Measurements from ENCODE around the gene DIABLO. TPM values are rescaled to one million over a fixed set of nuclear protein-coding genes. Genes with fewer than 3 reads are reported as not detected.
"Not testable (repeated sequence)": the region's sequence is repeated elsewhere in the genome, so short reads cannot be mapped to it uniquely, and the experiment has no call there.

DIABLO gene
- total RNA-seq, 1 donor from 2014 or later = 56.6 TPM

GRCh38 chr12:122208073-122208820 is 17.6 kb downstream of the DIABLO start:
- DNase-seq (ENCODE audit: low read depth, low spot score) = no peak

- no peak for DNase-seq (ENCODE audit: low read depth, low spot score)
Measured at GRCh38 chr12:122207391-122207790, 18.5 kb downstream of the DIABLO start.

DNA sequence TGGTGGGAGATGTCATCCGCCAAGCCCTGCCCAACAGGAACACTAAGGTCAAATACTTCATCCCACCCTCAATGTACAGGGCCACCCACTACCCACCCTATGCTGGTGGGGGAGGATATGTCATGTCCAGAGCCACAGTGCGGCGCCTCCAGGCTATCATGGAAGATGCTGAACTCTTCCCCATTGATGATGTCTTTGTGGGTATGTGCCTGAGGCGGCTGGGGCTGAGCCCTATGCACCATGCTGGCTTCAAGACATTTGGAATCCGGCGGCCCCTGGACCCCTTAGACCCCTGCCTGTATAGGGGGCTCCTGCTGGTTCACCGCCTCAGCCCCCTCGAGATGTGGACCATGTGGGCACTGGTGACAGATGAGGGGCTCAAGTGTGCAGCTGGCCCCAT is 18.9 kb downstream of the DIABLO start:
- DNase-seq (ENCODE audit: low read depth, low spot score) = no peak

GRCh38 chr12:122206111-122206881 is 19.6 kb downstream of the DIABLO start:
- no peak for DNase-seq (ENCODE audit: low read depth, low spot score)

DNA sequence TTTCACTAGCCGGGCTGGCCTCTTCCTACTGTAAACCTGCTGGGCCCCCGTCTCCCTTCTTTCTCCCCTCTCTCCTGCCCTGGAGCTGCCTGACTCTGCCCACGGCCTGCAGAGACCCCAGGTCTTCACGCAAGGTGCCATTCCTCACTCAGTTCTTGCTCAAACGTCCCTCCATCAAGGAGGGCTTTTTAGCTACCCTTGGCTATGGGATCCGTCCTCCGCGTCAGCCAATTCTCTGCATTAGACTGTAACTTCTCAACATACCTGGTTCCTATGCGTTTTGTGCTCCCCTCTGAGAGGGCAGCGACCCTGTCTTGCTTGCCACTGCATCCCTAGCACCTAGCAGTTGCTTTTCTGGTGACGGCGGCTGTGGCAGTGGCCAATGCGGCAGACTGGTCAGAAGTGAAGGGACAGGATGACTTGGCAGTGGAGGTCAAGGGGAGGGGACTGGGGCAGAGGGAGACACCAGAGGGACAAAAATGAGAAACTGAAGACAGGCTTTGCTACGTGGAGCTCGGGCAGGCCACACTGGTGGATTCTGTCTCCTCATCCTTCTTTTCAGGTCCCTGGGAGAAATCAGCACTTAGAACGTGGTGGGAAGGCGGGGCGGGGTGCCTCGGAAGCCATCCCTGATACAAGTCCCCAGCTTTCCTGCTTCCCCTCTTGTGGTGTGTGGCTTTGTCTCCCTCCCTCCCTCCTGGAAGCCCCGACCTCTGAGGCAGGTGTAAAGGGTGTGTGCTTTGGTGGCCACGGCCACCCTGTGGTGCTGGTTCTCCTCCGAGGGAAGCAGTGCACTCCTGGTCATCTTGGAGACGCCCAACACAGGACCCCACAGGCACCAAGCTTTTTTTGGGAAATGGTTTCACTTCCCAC is 20.6 kb downstream of the DIABLO start:
- DNase-seq (ENCODE audit: low read depth, low spot score) = no peak

DNA sequence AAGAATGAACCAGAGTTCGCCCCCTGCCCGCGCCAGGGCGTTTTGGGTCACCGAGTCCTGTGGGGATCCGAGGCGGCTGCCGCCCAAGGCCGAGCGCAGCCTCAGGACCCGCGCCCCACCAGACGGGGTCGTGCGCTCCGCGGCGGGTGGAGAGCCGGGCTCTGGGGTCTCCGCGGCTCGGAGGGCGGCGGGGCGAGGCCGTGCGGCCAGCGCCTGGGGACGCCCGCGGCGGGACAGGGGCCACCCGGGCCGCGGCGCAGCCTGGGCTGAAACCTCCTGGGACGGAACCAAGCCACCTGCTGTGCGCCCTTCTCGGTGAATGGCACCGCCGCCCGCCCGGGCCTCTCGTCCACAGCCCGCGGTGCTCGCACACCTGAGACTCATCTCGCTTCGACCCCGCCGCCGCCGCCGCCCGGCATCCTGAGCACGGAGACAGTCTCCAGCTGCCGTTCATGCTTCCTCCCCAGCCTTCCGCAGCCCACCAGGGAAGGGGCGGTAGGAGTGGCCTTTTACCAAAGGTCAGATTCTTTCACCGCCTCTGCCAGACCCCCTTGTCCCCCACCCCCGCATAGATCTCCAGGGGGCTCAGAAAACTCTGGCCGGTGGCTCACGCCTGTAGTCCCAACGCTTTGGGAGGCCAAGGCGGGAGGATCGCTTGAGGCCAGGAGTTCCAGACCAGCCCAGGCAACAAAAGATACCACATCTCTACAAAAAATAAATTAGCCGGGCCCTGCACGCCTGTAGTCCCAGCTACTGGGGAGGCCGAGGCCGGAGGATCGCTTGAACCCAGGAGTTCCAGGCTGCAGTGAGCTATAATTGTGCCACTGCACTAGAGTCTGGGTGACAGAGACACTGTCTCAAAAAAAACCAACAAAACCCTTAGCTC is 21.4 kb downstream of the DIABLO start:
- no peak for DNase-seq (ENCODE audit: low read depth, low spot score)

GRCh38 chr12:122203301-122204166 is 22.3 kb downstream of the DIABLO start, which contains the start of gene B3GNT4:
Gene B3GNT4, plus strand, starts transcription at chr12:122203709. Its CDS starts 910 bp downstream, at chr12:122204619.
- no peak for DNase-seq (ENCODE audit: low read depth, low spot score)

DNA sequence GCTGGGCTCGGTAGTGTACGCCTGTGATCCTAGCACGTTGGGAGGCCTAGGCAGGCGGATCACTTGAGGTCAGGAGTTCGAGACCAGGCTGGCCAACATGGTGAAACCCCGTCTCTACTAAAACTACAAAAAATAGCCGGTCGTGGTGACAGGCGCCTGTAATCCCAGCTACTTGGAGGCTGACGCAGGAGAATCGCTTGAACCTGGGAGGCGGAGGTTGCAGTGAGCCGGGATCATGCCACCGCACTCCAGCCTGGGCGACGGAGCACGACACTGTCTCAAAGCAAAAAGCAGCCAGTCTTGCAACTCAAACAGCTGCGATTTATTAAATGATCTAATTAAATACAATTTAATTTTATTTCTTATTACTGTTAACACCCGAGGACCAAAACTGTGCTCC is 23.0 kb downstream of the DIABLO start:
- not testable (repeated sequence) for DNase-seq (ENCODE audit: low read depth, low spot score)

DNA sequence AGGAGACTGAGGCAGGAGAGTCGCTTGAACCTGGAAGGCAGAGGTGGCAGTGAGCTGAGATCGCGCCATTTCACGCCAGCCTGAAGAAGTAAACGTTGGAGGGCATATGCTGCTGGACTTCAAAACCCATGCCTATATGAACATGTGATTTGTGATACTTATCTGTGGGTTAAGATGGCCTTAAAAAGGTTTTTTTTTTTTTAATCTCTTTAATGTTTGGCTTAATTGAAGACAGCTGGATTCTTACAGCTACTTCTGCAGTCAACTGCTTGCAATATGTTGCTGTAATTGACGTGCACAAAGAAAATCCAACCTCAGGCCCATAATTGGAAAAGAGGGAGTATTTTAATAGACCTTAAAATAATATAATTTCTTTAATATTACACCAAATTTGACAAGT is 23.8 kb downstream of the DIABLO start:
- DNase-seq (ENCODE audit: low read depth, low spot score) = no peak

DNA sequence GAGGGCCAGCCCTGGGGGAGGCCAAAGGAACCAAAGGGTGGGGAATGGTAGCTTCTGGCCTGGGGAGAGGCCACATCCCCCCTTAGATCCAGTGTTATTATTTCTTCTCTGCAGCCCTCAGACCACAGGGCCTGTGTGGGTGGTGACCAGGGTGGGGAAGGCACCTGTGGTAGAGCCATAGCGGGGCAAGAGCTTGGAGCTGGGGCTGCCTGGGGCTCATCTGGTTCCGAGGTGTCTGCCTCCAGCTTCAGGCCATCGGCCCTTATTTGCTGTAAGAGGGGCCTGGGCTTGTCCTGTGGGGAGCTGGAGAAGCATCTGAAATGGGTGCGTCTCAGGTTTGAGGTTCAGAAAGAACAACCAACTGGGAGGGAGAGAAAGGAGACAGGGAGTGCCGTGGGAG is 24.5 kb downstream of the DIABLO start:
- no peak for DNase-seq (ENCODE audit: low read depth, low spot score)

GRCh38 chr12:122200541-122201175 is 25.2 kb downstream of the DIABLO start:
- no peak for DNase-seq (ENCODE audit: low read depth, low spot score)

GRCh38 chr12:122199484-122200355 is 26.1 kb downstream of the DIABLO start:
- DNase-seq (ENCODE audit: low read depth, low spot score) = no peak

DNA sequence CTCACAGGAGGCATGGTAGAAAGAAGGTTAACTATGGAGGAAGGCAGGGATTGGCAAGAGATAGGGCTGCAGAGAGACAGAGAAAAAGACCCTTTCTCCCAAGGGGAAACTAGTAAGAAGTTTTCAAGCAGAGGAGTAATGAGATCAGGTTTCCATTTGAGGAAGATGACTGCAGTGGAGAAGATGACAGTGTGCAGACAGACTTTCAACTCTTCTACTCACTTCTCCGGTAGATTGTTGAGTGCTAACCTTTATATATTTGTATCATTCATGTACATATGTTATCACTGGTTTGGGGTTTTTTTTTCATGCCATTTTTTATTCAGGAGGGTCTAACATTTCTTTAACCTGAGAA is 28.3 kb downstream of the DIABLO start:
- DNase-seq (ENCODE audit: low read depth, low spot score) = no peak

DNA sequence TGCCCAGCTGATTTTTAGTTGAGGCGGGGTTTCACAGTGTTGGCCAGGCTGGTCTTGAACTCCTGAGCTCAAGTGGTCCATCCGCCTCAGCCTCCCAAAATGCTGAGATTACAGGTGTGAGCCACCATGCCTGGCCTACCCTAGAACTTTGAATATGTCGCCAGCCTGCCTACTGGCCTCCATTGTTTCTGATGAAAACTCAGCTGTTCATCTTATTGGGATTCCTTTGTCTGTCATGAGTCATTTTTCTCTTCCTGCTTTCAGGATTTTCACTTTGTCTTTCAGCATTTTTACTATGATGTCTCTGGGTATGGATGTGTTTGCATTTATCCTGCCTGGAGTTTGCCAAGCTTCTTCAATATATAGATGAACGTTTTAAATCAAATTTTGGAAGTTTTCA is 30.4 kb downstream of the DIABLO start:
- DNase-seq (ENCODE audit: low read depth, low spot score) = no peak

GRCh38 chr12:122194804-122195203 is 31.0 kb downstream of the DIABLO start:
- DNase-seq (ENCODE audit: low read depth, low spot score) = no peak

DNA sequence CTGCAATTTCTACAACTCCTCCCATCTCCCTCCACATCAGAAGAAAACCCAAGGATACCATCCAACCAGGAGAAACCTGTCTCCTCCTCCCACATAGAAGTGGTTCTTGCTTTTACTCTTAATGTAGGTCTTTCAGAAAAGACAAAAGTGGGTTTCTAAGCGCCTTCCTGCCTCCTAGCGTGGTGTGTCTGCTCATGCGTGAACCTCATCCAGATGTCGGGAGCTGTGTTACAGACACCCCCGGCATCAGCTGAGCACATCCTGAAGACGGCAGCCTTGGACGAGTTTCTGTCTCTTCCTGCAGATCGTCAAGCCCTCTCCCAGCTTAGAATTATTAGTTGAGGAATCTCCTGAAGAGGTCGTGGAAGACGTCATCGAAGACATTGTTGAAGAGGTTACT is 33.4 kb downstream of the DIABLO start:
- no peak for DNase-seq (ENCODE audit: low read depth, low spot score)

- DNase-seq (ENCODE audit: low read depth, low spot score) = peak; percentile 19
Measured at GRCh38 chr12:122190842-122191668, 34.8 kb downstream of the DIABLO start.
